Coronary artery (tissue), 2 donors: Measurements from ENCODE around the gene NAALADL1.

Experiments used
- DNase-seq: peaks from one replicate; pipeline ENCODE4 v3.0.0-alpha.2; 2017; ENCODE audit warnings: low spot score
- H3K27ac ChIP-seq, 2 donors: fragments of 200-600 bp; sonication (generic); one replicate each; pipeline ENCODE4 v1.5.1; 2016 to 2019
- H3K4me3 ChIP-seq: fragments of 200-600 bp; sonication (generic); 2 replicates; pipeline ENCODE4 v1.5.1; 2016; ENCODE audit warnings: mild to moderate bottlenecking, moderate library complexity
- CTCF ChIP-seq: fragments of 200-600 bp; sonication (generic); IDR thresholded peaks from one replicate; pipeline ENCODE4 v1.5.1; 2019; ENCODE audit warnings: antibody characterized with exemption

The NAALADL1 gene

DNA sequence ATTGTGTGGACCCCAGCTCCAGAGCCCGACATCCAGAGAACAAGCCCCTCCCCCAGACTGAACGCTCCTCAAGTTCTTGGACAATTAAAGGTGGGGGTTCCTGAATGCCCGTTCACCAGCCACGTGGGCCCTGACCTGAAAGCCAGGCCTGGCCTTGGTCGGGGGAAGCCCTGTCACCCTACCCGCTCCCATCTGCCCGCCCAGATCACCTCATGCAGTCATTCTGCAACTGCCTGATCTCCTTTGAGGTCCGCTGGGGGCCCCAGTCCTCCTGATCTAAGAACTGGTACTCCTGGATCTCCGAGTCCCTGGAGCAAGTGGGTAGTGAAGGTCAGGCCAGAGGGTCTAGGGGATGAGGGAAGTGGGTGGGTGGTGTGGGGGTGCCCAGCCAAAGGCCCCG, 9.1 kb upstream of the NAALADL1 start:
- H3K27ac ChIP-seq, result no peak overlapping the region
- no peak overlapping the region for H3K4me3 ChIP-seq
- TF ChIP-seq CTCF, result no peak
- DNase-seq, result no peak

DNA sequence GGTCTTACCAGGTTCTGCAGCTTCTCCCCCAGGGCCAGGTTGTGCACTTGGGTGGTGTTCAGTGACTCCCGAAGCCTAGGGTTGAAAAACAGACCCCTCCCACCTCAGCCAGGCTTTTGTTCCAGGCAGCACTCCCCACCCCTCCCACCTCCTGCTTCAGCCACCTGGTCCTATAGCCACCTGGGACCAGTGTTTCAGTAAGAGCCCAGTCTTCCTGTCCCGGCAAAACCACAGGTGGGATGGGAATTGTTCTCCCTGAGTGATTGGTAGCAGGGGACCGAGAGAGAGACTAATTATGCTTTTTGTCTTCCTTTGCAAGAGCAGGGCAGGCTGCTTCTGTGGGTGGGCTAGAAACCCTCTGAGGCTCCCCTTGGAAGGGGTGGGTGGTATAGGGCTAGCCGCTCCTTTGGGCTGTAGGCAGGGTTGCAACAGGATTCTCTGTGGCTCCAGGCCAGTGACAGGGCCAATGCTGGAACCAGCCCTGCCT, 8.5 kb upstream of the NAALADL1 start:
- Histone ChIP-seq H3K4me3 (no peak overlapping the region), H3K27ac (no peak overlapping the region)
- no peak for DNase-seq
- no peak for TF ChIP-seq CTCF

DNA sequence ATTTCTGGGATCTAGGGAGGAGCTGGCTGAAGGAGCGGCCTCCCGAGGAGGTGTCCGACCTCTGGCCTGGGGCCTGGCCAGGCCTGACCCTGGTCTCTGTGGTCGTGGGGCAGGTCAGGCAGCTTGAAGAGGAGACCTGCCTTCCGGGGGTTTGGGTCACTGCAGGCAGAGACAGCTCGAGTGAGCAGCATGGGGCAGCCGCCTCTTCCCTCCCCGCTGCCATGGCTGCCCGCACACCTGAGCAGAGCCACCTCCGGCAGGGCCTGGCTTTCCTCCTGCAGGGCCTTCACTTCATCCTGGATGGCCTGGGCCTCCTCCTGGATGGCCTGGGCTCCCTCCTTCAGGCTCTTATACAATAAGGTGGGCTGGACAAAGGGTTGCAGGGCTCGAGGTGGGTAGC, 8.0 kb upstream of the NAALADL1 start:
- DNase-seq, result no peak
- no peak for TF ChIP-seq CTCF
- H3K4me3 ChIP-seq, result no peak overlapping the region

DNA sequence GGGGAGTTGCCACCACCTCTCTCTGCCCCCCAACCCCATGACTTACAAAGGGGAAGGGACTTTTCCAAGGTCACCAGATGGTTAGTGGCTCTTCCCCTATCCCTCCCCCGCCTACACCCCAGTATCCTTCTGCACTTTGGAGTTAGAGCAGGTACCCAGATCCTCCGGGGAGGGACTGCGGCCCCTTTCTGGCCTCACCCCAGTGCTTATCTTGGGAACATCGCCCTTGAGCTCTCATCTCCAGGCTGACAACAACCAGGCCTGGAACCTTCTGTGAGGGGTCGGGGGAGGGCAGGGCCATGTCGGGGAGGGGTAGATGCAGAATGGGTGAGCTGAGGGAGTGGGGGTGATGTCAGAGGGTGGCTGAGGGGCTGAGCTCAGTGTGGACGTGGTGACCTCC, 7.5 kb upstream of the NAALADL1 start:
- no peak for DNase-seq
- TF ChIP-seq CTCF, result no peak
- Histone ChIP-seq H3K27ac (no peak overlapping the region), H3K4me3 (no peak overlapping the region)

More for the DNA sequence above, 8.0 kb upstream of the NAALADL1 start:
- H3K27ac ChIP-seq, result no peak overlapping the region

DNA sequence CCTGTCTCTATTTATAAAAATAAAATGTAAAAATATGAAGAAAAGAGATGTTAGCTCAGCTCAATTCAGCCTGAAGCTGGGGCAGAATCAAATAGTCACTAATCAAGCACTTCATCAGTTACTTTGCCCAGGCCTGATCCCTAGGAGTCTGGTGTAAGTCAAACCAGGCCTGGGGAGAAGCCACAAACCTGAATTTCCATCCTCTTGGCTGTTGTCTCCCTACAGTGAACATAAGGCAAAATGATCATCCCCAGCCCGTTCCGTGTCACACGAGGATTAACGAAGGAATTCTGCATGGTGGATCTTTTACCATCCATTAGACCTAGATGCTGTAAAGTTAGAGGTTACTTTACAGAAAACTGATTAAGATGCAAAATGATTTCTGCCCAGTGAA, 6.5 kb upstream of the NAALADL1 start:
- Histone ChIP-seq H3K27ac (no peak overlapping the region), H3K4me3 (no peak overlapping the region)
- no peak for DNase-seq
- no peak for TF ChIP-seq CTCF

DNA sequence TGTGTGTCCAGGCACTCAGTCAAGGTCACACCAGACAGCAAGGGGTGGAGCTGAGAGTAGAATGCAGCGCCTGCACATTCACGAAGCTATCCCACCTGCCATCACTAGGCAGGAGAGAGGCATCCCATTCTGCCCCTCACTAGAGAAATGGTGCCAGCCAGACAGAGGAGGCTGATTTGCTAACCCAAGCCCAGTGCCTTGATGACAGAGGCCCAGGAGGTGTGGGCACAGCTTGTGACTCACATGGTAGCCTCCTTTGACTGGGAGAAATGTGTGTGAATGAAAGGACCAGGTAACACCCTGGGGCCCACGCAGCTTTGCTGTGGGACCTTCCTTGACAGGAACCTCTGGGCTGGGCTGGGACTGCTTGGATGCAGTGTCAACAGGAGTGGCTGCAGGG, 5.2 kb upstream of the NAALADL1 start:
- no peak overlapping the region for H3K27ac ChIP-seq
- no peak for TF ChIP-seq CTCF
- DNase-seq, result no peak
- no peak overlapping the region for H3K4me3 ChIP-seq

DNA sequence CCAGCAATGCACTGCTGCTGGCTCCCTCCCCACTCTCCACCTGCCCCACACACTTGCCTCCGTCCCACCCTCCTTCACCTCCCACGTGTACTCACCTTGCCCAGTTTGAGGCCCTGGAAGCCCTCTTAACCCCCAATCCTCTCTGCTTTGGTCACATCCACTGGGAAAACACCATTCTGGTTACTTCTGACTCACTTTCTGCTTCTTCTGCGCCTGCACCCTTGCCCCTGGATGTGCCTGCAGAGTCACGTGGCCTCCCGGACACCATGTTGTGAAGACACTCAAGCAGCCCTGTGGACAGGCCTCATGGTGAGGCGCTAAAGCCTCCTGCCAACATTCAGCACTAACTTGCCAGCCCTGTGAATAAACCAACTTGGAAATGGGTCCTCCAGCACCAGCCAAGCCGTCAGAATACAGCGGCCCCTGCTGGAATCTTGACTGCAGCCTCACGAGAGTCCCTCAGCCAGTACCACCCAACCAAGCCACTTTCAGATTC, 2.6 kb upstream of the NAALADL1 start:
- no peak for DNase-seq
- Histone ChIP-seq H3K27ac (no peak overlapping the region), H3K4me3 (no peak overlapping the region)
- no peak for TF ChIP-seq CTCF
